ENCODE measurements around the gene KCNJ2. TPM values are rescaled to one million over a fixed set of nuclear protein-coding genes. Genes with fewer than 3 reads are reported as not detected.

Gene KCNJ2
- 10 to 100 TPM in 1 of 4 donors, 1 to 10 TPM in 3; 2.7 to 18.0 (median 6.7) TPM for total RNA-seq

GRCh38 chr17:70168977-70169708 is at the start of gene KCNJ2:
TSS of gene KCNJ2 (plus strand) at chr17:70169532. CDS start at chr17:70175040, 5,508 bp downstream.
- peak within 1 kb of the TSS; percentile 45 to 84 (median 72) for H3K27ac ChIP-seq
- H3K4me3 ChIP-seq: peak within 1 kb of the TSS; percentile 48 to 63 (median 52)
- TF ChIP-seq POLR2A (IDR thresholded peaks at IDR 0.05) (peak; percentile 40 to 77), EP300 (IDR thresholded peaks at IDR 0.05) (peak in 1 of 2 donors; percentile 77)
- TF ChIP-seq, protein P1, sequence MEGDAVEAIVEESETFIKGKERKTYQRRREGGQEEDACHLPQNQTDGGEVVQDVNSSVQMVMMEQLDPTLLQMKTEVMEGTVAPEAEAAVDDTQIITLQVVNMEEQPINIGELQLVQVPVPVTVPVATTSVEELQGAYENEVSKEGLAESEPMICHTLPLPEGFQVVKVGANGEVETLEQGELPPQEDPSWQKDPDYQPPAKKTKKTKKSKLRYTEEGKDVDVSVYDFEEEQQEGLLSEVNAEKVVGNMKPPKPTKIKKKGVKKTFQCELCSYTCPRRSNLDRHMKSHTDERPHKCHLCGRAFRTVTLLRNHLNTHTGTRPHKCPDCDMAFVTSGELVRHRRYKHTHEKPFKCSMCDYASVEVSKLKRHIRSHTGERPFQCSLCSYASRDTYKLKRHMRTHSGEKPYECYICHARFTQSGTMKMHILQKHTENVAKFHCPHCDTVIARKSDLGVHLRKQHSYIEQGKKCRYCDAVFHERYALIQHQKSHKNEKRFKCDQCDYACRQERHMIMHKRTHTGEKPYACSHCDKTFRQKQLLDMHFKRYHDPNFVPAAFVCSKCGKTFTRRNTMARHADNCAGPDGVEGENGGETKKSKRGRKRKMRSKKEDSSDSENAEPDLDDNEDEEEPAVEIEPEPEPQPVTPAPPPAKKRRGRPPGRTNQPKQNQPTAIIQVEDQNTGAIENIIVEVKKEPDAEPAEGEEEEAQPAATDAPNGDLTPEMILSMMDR (IDR thresholded peaks at IDR 0.05): peak in 2 of 5 experiments; percentile 12 to 25
- peaks cover 0 to 11% of the 10 kb centered on the region in 2 donors for H3K27me3 ChIP-seq
- DNase-seq (ENCODE audit: low spot score in 2 of 2): peak; percentile 63 to 64
- peaks cover 0 to 31% (median 3%) of the 10 kb centered on the region in 4 donors for H3K4me1 ChIP-seq
- H3K9me3 ChIP-seq: no peaks in the 10 kb centered on the region
- WGBS, 2 donors: 1% methylated on average over 41 to 65 of the region's 67 CpGs
- no peaks in the 10 kb centered on the region for H3K36me3 ChIP-seq

DNA sequence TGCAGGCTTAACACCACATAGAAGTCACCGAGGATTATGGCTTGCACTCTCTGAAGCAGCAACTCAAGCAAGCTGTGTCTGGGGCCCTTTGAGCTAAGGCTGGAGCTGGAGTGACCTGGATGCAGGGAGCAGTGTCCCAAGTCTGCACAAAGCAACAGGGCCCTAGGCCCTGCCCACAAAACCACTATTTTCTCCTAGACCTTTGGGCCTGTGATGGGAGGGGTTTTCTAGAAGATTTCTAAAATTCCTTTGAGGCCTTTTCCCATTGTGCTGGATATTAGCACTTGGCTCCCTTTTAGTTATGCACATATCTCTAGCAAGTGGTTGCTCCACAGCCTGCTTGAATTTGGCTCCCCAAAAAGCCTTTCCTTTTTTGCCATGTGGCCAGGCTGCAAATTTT is 49.8 kb upstream of the KCNJ2 start:
- WGBS, 2 donors: 60 to 100% methylated on average over 1 of the region's 1 CpG
- H3K27ac ChIP-seq: no peak overlapping the region
- peaks cover 0 to 14% (median 0%) of the 10 kb centered on the region in 4 donors for H3K9me3 ChIP-seq
- H3K36me3 ChIP-seq: no peaks in the 10 kb centered on the region
- DNase-seq (ENCODE audit: low spot score in 2 of 2): no peak
- no peak overlapping the region for H3K4me3 ChIP-seq
- H3K4me1 ChIP-seq: peaks cover 0 to 13% (median 0%) of the 10 kb centered on the region in 4 donors
- no peaks in the 10 kb centered on the region for H3K27me3 ChIP-seq
- TF ChIP-seq EP300 (IDR thresholded peaks at IDR 0.05) (no peak), POLR2A (IDR thresholded peaks at IDR 0.05) (no peak)
- TF ChIP-seq, protein P1 (IDR thresholded peaks at IDR 0.05): no peak

GRCh38 chr17:70119983-70120382 is 49.3 kb upstream of the KCNJ2 start:
- Histone ChIP-seq H3K4me1 (peaks cover 0 to 10% (median 0%) of the 10 kb centered on the region in 4 donors), H3K27me3 (no peaks in the 10 kb centered on the region), H3K9me3 (peaks cover 0 to 14% (median 0%) of the 10 kb centered on the region in 4 donors), H3K4me3 (no peak overlapping the region), H3K27ac (no peak overlapping the region), H3K36me3 (no peaks in the 10 kb centered on the region)
- DNase-seq (ENCODE audit: low spot score in 2 of 2): no peak
- TF ChIP-seq EP300 (IDR thresholded peaks at IDR 0.05) (no peak), POLR2A (IDR thresholded peaks at IDR 0.05) (no peak)
- TF ChIP-seq, protein P1 (IDR thresholded peaks at IDR 0.05): no peak
- WGBS, 2 donors: 76 to 81% methylated on average over 2 of the region's 2 CpGs

- Histone ChIP-seq H3K4me1 (peaks cover 0 to 7% (median 0%) of the 10 kb centered on the region in 4 donors), H3K27me3 (no peaks in the 10 kb centered on the region), H3K27ac (no peak overlapping the region), H3K9me3 (peaks cover 0 to 14% (median 0%) of the 10 kb centered on the region in 4 donors), H3K36me3 (no peaks in the 10 kb centered on the region), H3K4me3 (no peak overlapping the region)
- 86 to 87% methylated on average over 4 of the region's 4 CpGs for WGBS, 2 donors
- TF ChIP-seq, protein P1 (IDR thresholded peaks at IDR 0.05): no peak
- no peak for DNase-seq (ENCODE audit: low spot score in 2 of 2)
These were observed 48.9 kb upstream of the KCNJ2 start for GRCh38 chr17:70120425-70120824.

GRCh38 chr17:70121126-70121525 is 48.2 kb upstream of the KCNJ2 start:
- TF ChIP-seq, protein P1 (IDR thresholded peaks at IDR 0.05): no peak
- no peak for TF ChIP-seq POLR2A (IDR thresholded peaks at IDR 0.05)
- no peak for TF ChIP-seq EP300 (IDR thresholded peaks at IDR 0.05)
- WGBS, 2 donors: 42 to 50% methylated on average over 3 of the region's 3 CpGs
- Histone ChIP-seq H3K27ac (no peak overlapping the region), H3K36me3 (no peaks in the 10 kb centered on the region), H3K9me3 (peaks cover 0 to 14% (median 0%) of the 10 kb centered on the region in 4 donors), H3K4me1 (peaks cover 0 to 6% (median 0%) of the 10 kb centered on the region in 4 donors), H3K4me3 (no peak overlapping the region), H3K27me3 (no peaks in the 10 kb centered on the region)
- DNase-seq (ENCODE audit: low spot score in 2 of 2): no peak

Measured in tibial nerve (tissue), 4 donors.